Activated T-cell treated with anti-CD3 and anti-CD28 coated beads, Interleukin-2, amount 50 U/mL, for 24 hours (primary cell): ENCODE measurements around the gene SMIM1.
A peak's percentile ranks its signal among the peaks of the same experiment; 100 is the strongest.
"Not testable (repeated sequence)": the region's sequence is repeated elsewhere in the genome, so short reads cannot be mapped to it uniquely, and the experiment has no call there.

Experiments
- DNase-seq: peaks from one replicate; pipeline ENCODE4 v3.0.0-alpha.2; 2020
- H3K27ac Mint-ChIP-seq: 2 replicates; pipeline ENCODE4 v1.8.0; 2020; ENCODE audit warnings: mild to moderate bottlenecking, mixed read lengths
- H3K27me3 Mint-ChIP-seq: 2 replicates; pipeline ENCODE4 v1.8.0; 2020; ENCODE audit warnings: mixed read lengths
- H3K36me3 Mint-ChIP-seq: 2 replicates; pipeline ENCODE4 v1.8.0; 2020; ENCODE audit warnings: low read depth, mixed read lengths
- H3K4me1 Mint-ChIP-seq: 2 replicates; pipeline ENCODE4 v1.8.0; 2020; ENCODE audit warnings: low read depth, mixed read lengths
- H3K4me3 Mint-ChIP-seq: 2 replicates; pipeline ENCODE4 v1.8.0; 2020; ENCODE audit warnings: mild to moderate bottlenecking, moderate library complexity, mixed read lengths
- H3K9me3 Mint-ChIP-seq: 2 replicates; pipeline ENCODE4 v1.8.0; 2020; ENCODE audit warnings: mixed read lengths

Gene SMIM1

DNA sequence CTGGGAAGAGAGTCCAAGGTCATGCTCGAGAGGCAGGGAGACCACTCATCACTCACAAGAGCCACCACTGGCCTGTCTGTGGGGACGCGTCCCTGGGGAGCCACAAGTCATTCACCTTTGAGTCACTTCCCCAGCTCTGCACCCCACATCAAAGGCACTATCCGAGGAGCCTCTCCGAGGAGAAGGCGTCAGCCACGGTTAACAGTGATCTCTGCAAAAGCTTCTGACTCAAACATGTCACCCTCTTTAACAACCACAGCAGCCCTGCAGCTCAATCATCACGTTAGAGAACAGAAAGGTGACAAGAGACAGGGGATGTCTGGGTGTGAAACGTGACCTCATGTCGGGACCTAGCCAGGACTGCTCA is 14.8 kb downstream of the SMIM1 start:
- peaks cover 78% of the 10 kb centered on the region for H3K36me3 Mint-ChIP-seq
- no peak overlapping the region for H3K4me3 Mint-ChIP-seq
- peaks cover 20% of the 10 kb centered on the region for H3K4me1 Mint-ChIP-seq
- no peak for DNase-seq
- H3K9me3 Mint-ChIP-seq: no peaks in the 10 kb centered on the region
- peak overlapping the region; percentile 40 for H3K27ac Mint-ChIP-seq
- no peaks in the 10 kb centered on the region for H3K27me3 Mint-ChIP-seq

DNA sequence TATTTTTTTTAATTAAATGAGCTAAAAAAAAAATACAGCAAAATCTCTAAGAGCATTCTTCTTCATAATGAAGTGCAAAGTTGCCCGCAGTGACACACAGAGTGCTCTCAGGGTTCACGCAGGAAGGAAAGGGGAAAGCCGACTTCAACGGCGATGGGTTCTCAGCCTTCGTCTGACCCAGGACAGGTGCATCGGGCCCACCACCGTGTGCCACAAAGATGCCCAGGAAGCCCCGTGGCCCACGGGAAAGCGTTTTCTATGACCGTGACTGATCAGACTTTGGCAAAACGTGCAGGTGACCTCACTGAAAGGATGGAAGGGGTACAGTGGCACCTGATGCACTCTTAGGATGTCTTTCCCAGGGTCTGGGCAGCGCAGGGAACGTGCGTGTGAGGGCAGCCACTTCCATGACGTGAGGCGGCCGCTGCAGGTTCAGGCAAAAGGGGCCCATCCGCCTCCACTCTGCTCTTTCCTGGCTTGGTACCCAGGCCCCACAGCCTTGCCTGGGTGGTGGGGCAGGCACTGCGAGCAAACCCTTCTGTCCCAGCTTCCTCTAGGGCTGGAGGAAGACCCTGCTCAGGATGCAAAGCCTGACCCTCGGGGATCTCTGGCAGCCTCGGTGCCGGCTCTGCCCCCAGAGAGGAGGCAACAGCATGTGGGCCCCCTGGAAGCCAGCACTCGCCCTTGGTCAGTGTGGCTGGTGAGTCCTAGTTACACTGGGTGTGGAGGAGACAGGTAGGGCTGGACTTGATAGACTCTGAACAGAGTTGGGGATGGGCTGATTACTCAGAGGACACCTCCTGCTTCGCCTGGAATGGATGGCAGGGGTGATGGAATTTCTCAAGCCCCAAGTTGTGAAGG is 15.4 kb downstream of the SMIM1 start:
- H3K9me3 Mint-ChIP-seq: no peaks in the 10 kb centered on the region
- peaks cover 25% of the 10 kb centered on the region for H3K4me1 Mint-ChIP-seq
- no peak for DNase-seq
- peaks cover 78% of the 10 kb centered on the region for H3K36me3 Mint-ChIP-seq
- H3K4me3 Mint-ChIP-seq: no peak overlapping the region
- H3K27me3 Mint-ChIP-seq: no peaks in the 10 kb centered on the region
- peak overlapping the region; percentile 63 for H3K27ac Mint-ChIP-seq

DNA sequence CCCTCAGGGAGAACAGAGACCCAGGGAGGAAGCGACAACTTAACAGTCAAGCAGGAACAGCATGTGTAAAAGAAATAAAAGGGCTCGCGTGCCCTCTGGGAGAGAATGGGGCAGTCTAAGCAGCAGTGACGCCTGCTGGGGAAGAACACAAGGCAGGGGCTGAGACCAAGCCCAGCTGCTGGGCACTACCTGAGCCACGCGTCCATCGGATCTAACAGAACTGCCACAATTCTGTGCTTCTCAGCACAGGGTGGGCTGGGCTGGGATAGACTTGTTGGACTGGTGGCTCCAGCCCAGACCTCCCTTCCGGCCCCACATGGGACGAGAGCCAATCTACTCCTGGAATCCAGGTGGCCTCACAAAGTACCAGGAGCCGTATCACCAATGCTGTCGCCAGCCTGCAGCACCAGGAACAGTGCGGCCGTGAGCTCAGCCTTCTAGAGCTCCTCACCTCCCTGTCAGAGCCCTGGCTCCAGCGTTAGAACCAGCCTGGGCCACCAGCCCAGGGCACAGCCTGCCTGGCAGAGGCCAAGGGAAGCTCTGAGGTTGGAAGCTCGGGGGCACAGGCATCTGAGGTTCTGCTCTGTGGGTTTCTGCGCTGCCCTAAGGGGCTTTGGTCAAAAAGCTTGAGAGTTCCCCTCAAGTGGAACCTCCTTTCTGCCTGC is 16.3 kb downstream of the SMIM1 start:
- Mint-ChIP-seq H3K9me3 (no peaks in the 10 kb centered on the region), H3K27me3 (no peaks in the 10 kb centered on the region), H3K4me1 (peaks cover 34% of the 10 kb centered on the region), H3K27ac (peak overlapping the region; percentile 26), H3K36me3 (peaks cover 77% of the 10 kb centered on the region), H3K4me3 (no peak overlapping the region)
- DNase-seq: no peak

- Mint-ChIP-seq H3K4me1 (peaks cover 42% of the 10 kb centered on the region), H3K27ac (no peak overlapping the region), H3K9me3 (no peaks in the 10 kb centered on the region), H3K4me3 (no peak overlapping the region), H3K36me3 (peaks cover 69% of the 10 kb centered on the region), H3K27me3 (no peaks in the 10 kb centered on the region)
- no peak for DNase-seq
Measured at GRCh38 chr1:3789421-3790300, 17.1 kb downstream of the SMIM1 start.

DNA sequence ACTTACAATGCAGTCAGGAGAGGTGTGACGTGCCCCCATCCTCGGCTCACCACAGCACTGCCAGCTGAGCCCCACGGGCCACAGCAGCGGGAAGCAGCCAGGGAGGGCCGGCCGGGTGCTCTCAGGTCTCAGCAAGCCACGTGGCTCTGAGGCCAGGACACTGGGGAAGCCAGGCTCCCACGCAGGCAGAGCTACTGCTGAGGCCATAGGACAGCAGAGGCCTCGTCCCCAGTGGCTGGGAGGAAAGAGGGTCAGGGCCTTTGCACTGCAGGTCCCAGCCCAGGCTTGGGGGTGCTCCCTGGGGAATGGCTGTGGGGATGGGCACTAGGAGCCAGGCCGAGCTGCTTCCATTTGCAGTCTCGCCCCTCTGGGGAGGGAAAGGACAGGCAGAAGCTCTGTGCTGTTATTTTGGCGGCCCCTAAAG is 18.0 kb downstream of the SMIM1 start:
- Mint-ChIP-seq H3K36me3 (peaks cover 68% of the 10 kb centered on the region), H3K4me3 (no peak overlapping the region), H3K27ac (no peak overlapping the region)

GRCh38 chr1:3790952-3791351 is 18.4 kb downstream of the SMIM1 start:
- Mint-ChIP-seq H3K27me3 (no peaks in the 10 kb centered on the region), H3K9me3 (no peaks in the 10 kb centered on the region), H3K36me3 (peaks cover 63% of the 10 kb centered on the region), H3K27ac (no peak overlapping the region), H3K4me1 (peaks cover 51% of the 10 kb centered on the region), H3K4me3 (no peak overlapping the region)
- no peak for DNase-seq

More for the DNA sequence above, 18.0 kb downstream of the SMIM1 start:
- Mint-ChIP-seq H3K9me3 (no peaks in the 10 kb centered on the region), H3K4me1 (peaks cover 51% of the 10 kb centered on the region), H3K27me3 (no peaks in the 10 kb centered on the region)
- no peak for DNase-seq

- H3K4me1 Mint-ChIP-seq: peaks cover 49% of the 10 kb centered on the region
- peaks cover 38% of the 10 kb centered on the region for H3K36me3 Mint-ChIP-seq
- no peaks in the 10 kb centered on the region for H3K9me3 Mint-ChIP-seq
- DNase-seq: no peak
- H3K27me3 Mint-ChIP-seq: peaks cover 11% of the 10 kb centered on the region
- H3K27ac Mint-ChIP-seq: peak overlapping the region; percentile 62
- peak overlapping the region; percentile 83 for H3K4me3 Mint-ChIP-seq
Measured at GRCh38 chr1:3795453-3796214, 23.1 kb downstream of the SMIM1 start.

GRCh38 chr1:3796215-3797061 is 23.9 kb downstream of the SMIM1 start, which contains the start of gene LRRC47:
LRRC47 (minus strand) TSS chr1:3796498; CDS start chr1:3796476, 22 bp downstream.
- Mint-ChIP-seq H3K36me3 (peaks cover 36% of the 10 kb centered on the region), H3K4me3 (peak within 1 kb of the TSS; percentile 92), H3K27ac (peak within 1 kb of the TSS; percentile 94), H3K27me3 (peaks cover 17% of the 10 kb centered on the region), H3K4me1 (peaks cover 55% of the 10 kb centered on the region), H3K9me3 (no peaks in the 10 kb centered on the region)
- DNase-seq: peak; percentile 96

- H3K36me3 Mint-ChIP-seq: peaks cover 10% of the 10 kb centered on the region
- H3K27me3 Mint-ChIP-seq: peaks cover 43% of the 10 kb centered on the region
- no peak overlapping the region for H3K4me3 Mint-ChIP-seq
- DNase-seq: no peak
- peaks cover 25% of the 10 kb centered on the region for H3K4me1 Mint-ChIP-seq
- H3K9me3 Mint-ChIP-seq: no peaks in the 10 kb centered on the region
- H3K27ac Mint-ChIP-seq: no peak overlapping the region
Measured at GRCh38 chr1:3799976-3800685, 27.6 kb downstream of the SMIM1 start.

- Mint-ChIP-seq H3K4me1 (peaks cover 21% of the 10 kb centered on the region), H3K27ac (peak overlapping the region; percentile 75), H3K27me3 (peaks cover 44% of the 10 kb centered on the region)
- not testable (repeated sequence) for H3K9me3 Mint-ChIP-seq, DNase-seq, H3K36me3 Mint-ChIP-seq, H3K4me3 Mint-ChIP-seq
Measured at GRCh38 chr1:3800795-3801194, 28.2 kb downstream of the SMIM1 start.

- H3K36me3 Mint-ChIP-seq: no peaks in the 10 kb centered on the region
- no peak overlapping the region for H3K27ac Mint-ChIP-seq
- no peaks in the 10 kb centered on the region for H3K9me3 Mint-ChIP-seq
- peaks cover 11% of the 10 kb centered on the region for H3K4me1 Mint-ChIP-seq
- no peak for DNase-seq
- H3K4me3 Mint-ChIP-seq: no peak overlapping the region
- peaks cover 44% of the 10 kb centered on the region for H3K27me3 Mint-ChIP-seq
Measured at GRCh38 chr1:3803905-3804626, 31.5 kb downstream of the SMIM1 start.

DNA sequence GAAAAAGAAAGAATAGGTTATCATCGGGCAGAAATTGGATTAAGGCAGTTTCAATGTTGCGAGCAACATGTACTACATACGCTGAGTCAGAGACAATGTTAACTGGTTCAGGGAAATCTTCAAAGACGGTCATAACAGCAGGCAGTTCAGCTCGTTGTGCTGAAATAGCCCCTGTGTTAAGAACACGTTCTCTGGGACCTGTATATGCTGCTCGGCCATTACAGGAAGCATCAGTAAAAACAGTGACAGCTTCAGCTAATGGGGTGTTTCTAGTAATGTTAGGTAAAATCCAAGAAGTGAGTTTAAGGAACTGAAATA is 32.0 kb downstream of the SMIM1 start:
- Mint-ChIP-seq H3K4me1 (peaks cover 11% of the 10 kb centered on the region), H3K27me3 (peaks cover 42% of the 10 kb centered on the region)
- H3K4me3 Mint-ChIP-seq, H3K36me3 Mint-ChIP-seq, H3K27ac Mint-ChIP-seq, H3K9me3 Mint-ChIP-seq, DNase-seq: not testable (repeated sequence)
